HG03095 (cell line): Measurements from ENCODE around the gene UBA52.

Source experiments
- ATAC-seq: cut with Tn5 transposase; IDR thresholded peaks from one replicate; pipeline ENCODE4 v1.9.1; 2021; ENCODE audit warnings: moderate library complexity; ENCODE audit not compliant: unreplicated experiment

Gene UBA52

DNA sequence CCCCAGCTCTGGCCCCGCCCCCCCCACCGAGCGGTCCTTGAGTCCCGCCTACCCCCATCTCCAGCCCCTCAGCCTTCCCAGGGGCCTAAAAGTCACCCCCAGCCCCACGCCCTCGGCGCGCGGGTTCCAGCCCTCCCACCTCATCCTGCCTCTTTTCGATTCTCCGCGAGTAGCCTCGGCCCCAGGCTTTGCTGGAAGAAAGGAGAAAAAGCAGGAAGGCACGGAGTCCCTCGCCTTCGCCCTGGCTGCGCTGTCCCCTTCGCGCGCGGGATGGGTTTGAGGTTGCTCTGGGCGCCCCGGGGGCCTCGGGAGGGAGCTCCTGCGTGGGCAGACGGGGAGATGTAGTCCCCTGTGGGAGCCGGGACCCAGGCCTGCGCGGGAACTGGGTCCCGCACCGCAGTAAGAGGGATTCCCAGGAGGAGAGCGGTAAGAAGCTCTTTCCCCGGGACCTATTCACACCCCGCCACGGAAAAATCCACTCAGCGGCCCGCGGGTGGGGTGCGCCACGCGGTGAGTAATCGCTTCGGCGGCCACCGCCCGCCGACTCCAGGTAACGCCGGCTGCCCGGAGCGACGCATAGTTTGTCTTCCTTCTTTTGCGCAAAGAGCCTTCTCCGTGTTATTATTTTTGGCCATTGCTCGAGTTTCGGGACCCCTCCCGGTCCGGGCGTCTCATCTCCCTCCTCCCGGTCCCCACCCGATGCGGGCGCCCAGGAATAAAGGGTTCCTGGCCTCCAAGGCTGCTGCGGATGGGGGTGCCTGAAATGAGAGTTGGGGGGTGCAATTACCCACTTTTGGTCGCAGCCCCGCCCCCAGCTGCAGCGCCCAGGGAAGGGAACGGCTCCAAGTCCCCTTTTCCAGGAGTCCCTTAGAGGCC, 35.8 kb downstream of the UBA52 start:
- ATAC-seq = no peak

DNA sequence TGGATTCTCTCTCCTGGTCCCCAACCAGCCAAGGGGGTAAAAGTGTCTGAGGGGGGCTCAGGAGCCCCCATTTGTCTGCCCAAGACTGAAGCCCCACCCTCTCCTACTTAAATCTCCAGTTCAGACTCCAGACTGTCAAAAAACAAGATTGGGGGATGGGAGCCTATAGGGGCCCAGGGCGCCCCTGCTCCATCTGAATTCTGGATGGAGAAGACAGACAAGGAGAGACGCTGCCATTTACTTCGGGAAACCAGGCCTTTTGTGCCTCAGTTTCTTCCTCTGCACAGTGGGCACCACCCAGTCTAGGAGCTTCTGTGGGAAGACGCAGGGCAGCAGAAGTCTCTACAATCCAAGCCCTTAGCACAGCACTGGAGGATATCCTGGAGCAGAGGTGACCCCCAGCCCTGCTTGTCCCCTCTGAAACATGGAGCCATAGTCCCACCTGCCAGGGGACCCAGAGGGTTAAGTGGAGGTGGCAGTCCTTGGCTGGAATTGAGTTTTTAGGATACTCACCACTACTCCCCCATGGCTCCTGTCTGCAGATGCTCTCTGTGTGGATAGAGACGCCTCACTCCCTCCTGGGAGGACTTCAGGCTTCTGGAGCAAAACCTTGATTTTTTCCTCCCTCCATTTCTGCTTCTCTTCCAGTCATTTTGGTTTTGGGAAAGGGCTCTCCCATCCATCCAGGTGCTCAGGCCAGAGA, 36.6 kb downstream of the UBA52 start:
- no peak for ATAC-seq

DNA sequence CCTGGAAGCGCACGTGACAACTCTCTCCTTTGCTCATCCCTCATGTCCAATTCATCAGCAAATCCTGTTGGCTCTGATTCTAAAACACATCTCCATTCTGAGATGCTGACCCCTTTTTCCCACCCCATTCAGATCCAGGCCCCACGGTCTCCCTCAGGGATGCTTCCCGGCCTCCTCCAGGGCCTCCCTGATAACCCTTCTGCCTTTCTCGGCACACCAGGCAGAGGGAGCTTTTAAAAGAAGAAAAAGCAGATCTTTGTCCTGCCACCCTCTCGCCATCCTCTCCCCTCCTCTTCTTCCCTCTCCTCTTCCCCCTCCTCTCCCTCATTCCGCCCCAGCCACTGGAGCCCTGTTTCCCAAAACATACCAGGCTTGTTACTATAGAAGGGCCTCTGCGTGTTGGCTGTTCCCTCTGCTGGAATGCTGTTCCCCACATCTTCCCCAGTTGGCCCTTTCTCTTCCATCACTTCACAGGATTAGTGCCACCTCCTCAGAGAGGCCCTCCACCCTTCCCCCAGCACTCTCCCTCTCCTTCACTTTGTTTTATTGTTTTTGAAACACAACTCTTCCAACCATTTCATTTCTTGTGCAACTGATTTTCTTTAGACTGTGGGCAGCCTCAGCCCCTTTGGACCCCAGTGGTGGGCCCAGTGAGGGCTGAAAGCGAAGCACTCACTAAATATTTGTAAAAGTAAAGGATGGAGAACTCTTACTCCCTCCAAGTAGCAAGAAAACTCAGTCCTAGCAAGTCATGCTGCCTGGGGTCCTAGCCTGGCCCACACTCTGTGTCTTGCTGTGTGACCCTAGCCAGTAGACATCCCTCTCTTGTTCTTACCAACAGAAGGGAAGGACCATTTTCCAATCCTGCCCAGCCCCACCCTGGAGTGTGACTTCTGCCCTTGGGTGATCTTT, 37.4 kb downstream of the UBA52 start:
- no peak for ATAC-seq

DNA sequence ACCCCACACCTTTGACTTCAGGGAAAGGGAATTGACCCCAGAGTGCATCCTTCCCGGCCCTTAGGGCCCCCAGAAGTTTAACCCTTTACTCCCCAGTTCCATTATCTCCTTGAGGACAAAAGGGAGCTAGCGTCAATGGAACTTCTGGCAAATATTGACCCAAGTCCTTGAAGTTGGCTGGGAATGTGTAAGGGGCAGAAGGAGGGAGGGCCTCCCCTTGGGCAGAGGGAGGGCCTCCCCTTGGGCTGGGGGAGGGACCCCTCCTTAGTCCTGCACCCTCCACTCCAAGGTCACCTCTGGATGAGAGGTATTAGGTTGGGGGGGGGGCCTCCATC, 38.0 kb downstream of the UBA52 start:
- ATAC-seq = no peak

DNA sequence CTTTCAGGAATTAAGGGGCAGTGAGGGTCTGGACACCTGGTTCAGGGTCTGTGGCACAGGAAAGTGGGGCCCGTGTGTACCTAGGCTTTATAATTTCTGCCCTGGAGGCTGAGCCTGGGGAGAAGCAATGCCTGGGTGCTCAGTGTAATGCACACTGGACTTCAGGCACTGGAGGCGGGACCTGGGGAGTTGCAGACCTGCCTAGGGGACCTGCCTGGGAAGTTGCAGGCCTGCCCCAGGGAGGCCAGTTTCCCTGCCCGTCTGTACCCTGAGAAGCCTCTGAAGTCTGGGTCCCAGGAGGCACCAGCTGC, 38.5 kb downstream of the UBA52 start:
- ATAC-seq = no peak

DNA sequence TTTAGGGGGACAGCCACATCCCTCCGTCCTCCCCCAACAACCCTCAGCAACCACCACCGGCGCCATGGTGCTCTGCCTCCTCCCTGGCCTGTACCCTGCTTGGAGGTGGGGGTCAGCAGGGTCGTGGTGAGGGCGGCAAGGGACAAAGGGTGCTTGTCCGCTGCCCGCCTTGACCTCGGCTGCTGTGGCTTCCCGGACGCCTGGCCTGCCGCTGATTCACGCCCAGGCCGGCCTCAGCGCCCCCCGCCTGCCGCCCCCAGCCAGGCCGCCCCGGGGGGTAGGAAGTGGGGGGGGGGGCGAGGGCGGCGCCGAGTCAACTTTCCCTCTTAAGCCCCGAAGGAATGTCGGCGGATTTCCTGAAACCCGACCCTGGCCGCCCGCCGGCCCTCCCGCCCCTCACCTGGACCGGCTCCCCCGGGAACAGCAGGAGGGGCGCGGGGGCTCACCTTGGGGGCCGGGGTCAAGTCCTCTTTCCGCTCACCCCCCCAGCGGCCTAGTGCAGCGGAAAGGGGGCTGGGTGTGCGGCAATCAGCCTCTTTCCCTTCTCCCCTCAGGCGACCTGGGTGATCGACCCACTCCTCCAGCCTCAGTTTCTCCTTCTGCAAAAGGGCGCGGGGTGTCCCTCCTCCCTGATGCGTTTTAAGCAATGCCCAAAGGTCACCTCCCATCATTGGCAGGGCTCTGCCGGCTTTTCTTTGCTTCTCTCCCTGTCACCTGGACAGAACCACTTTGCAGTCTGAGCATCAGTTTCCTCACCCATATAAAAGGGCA, 39.1 kb downstream of the UBA52 start:
- ATAC-seq = no peak

DNA sequence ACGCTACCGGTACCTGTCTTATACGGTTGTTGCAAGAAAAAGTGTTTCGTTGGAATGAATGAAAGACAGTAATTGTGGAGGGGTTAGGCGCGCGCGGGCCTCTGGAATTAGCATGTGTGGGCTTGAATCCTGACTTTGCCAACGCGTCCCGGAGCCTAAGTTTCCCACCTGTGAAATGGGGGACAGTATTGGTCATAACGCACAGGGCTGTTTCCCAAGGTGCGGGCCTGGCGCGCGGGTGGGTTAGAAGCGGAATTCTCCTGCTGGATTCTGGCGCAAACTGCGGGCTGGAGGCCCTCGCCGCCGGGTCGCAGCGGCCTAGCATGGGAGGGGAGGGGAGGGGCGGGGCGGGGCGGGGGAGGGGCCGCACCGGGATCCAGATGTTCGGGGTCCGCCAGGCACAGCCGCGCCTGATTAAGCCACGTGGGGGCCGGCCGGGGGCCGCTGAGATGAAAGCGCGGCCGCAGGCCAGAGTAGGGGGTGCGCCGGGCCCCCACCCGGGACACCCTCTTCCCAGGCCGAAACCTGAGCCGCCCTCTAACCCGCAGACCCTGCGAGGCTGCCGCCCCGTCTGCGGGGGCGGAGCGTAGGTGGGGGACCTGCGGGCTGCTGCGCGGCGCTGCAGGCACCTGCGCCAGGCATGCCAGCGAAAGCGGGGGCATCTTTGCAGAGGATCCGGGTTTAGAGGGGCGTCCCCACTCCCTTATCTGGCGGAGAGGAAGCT, 39.8 kb downstream of the UBA52 start:
- ATAC-seq = no peak

DNA sequence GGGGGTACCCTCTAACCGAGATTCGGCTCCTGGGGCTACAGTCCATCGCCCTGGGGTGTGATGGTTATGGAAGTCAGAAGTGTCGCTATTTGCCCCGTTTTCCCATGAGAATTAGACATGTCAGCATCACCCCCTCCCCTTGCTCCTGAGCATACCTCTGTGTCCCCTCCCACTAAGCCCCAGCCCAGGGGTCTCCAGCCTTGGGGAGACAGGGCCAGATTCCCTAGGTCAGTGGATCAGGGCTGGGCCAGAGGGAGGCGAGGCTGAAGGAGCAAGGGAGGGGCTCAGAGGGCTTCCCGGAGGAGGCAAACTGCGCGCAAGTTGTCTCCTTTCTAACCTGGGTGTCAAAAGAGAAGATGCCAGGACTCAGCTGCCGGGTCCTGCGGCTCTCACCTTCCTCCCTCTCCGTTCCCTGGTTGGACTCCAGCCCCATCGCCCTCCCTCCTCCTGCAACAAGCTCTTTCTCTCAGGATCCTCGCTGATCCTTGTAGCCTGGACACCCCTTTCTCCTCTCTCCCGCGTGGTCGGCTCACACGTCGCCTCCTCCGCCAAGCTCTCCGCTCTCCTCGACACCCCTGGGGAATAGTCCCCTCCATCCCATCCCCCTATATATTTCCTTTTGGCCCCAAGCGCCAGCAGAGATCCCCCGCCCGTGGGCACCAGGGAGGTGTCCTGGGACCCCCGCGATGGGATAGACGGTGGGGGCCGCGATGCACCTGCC, 40.6 kb downstream of the UBA52 start:
- no peak for ATAC-seq

DNA sequence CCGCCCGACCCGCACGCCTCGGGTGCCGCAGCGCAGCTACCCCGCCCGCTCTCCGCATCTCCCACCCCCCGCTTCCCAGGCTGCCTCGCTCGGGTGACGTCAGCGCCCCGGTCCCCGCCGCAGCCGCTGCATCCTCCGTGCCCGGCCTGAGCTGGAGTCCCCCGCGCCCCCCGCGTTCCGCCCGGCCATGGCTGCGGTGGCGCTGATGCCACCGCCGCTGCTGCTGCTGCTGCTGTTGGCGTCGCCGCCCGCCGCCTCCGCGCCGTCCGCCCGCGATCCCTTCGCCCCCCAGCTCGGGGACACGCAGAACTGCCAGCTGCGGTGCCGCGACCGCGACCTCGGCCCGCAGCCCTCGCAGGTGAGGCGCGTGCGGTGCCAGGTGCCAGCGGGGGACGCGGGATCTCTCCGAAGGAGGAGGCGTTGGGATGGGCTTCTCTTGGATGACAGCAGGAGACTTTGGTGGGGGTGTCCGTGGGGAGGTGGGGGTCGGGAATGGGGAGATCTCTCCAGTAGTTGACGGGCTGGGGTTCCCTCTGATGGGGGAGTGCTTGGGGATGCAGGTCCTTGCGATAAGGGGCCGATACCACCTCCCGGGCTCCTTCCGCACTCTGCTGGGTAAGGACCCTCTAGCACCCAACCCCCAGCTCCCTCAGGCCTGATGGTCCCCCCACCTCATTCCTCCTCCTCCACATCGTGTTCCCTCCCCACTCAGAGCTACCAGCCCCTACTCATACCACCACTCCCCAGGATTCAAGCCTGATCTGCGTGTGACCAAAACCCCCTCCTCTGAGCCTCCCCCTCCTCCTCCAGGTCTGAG, 41.3 kb downstream of the UBA52 start, which contains the start of gene TMEM59L:
TSS of gene TMEM59L (plus strand) at position 99 of the 817 bp plus-strand sequence. CDS start at position 188, 89 bp downstream.
- no peak for ATAC-seq

DNA sequence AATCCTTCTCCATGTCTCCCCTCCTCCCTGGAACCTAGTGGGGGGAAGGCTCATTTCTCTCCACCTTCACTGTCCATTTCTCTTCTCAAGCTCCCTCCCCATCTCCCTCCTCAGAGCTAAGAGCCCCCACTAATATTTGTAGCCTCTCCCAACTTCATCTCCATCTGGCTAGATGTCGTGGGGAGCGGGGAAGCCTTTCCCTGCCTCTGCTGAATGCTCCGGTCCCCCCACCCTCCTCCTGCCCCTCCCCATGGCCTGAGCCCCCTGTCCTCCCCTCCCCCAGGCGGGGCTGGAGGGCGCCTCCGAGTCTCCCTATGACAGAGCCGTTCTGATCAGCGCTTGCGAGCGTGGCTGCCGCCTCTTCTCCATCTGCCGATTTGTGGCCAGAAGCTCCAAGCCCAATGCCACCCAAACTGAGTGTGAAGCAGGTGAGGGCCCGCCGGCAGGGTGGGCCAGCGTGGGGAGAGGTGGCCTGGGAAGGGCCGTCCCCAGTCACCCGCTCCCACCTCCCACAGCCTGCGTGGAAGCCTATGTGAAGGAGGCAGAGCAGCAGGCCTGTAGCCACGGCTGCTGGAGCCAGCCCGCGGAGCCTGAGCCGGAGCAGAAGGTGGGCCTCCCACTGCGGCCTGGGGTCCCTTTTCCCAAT, 42.1 kb downstream of the UBA52 start:
- no peak for ATAC-seq

DNA sequence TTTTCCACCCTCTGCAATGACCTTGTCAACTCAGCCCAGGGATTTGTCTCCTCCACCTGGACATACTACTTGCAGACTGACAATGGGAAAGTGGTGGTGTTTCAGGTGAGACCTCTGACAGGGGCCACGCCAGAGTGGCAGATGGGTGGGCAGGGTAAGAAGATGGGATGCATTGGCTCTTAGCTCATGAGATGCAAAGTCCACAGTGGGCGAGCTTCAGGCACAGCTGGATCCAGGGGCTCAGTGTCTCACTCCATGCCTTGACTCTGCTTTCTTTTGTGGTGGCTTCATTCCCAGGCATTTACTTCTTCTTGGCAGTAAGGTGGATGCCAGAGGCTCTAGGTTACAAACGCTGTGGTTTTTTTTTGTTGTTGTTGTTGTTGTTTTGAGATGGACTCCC, 44.4 kb downstream of the UBA52 start:
- ATAC-seq = no peak

DNA sequence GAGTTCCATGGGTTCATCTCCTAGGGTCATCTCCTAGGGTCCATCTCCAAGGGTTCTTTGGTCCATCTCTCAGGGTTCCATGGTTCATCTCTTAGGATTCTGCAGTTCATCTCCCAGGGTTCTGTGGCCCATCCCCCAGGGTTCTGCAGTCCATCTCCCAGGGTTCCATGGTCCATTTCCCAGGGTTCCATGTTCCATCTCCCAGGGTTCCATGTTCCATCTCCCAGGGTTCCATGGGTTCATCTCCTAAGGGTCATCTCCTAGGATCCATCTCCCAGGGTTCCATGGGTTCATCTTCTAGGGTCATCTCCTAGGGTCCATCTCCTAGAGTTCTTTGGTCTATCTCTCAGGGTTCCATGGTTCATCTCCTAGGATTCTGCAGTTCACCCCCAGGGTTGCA, 45.9 kb downstream of the UBA52 start:
- no peak for ATAC-seq

DNA sequence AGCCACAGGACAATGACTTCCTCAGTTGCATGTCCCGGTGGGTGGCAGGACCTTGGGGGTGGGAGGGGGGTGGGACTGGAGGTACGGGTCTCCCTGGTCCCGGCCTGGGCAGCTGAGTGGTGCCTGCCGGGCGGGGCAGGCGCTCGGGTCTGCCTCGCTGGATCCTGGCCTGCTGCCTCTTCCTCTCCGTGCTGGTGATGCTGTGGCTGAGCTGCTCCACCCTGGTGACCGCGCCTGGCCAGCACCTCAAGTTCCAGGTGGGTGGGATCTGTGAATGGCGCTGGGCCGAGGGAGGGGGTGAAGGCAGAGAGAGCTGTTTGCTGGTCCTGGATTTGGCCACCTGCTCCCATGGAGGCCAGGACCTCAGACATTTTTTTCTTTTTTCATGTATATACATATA, 46.6 kb downstream of the UBA52 start:
- ATAC-seq = no peak

DNA sequence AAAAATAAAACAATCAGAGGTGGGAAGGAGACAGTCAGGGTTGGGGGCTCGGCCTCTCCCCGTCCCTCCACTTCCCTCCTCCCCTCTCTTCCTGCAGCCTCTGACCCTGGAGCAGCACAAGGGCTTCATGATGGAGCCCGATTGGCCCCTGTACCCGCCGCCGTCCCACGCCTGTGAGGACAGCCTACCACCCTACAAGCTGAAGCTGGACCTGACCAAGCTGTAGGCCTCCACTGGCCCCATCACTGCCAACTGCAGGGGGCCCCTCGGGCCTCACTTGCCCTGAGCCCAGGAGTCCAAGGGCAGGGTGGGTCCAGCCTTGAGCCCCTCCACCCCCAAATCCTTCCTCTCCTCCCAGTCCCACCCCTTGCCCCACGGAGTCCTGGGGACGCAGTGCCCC, 48.7 kb downstream of the UBA52 start:
- ATAC-seq = no peak

DNA sequence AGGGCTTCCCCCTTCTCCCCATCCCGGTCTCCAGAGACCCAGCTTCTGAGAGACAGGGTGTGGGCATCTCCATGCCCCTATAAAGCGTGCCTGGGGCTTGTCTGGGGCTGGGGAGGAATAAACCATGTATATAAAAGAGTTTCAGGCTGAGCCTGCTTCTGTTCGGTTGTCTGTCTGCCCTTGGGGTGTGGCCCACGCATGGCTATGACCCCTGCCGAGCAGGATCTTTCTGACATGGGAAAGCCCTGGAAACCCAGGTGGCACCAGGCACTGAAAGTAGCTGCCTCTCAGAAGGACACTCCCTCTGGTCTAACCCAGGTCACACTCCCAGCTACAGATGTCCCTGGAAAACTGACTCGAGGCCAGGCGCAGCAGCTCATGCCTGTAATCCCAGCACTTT, 49.2 kb downstream of the UBA52 start:
- ATAC-seq = no peak

DNA sequence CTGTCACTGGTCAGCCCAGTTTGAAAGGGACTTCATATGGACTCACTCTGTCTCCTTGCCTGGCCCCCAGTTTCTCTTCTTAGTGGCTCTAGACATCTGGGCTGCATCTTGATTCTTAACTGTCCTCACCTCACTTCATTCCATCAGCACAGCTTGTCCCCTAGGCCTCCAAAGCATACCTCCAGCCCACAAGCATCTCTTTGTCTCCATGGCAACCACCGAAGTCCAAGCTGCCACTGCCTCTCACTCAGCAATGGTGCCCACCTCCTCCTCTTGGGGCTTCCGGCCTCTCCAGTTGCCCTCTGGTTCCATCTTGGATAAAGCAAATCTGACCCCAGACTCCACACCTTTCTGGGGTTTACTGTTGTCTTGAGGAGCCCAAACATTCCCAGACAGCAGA, 55.2 kb downstream of the UBA52 start:
- no peak for ATAC-seq
